NCI-H1436 (cell line): Measurements from ENCODE around the gene CACNB1.
"Not testable (repeated sequence)": the region's sequence is repeated elsewhere in the genome, so short reads cannot be mapped to it uniquely, and the experiment has no call there.

ENCODE experiments used
- DNase-seq: peaks from one replicate; lab custom pipeline; 2025; lab: John Stamatoyannopoulos, UW

CACNB1 gene

GRCh38 chr17:39151150-39151942 lies 46.1 kb downstream of the CACNB1 start, which contains the start of gene PLXDC1:
Gene PLXDC1 (minus strand): TSS chr17:39151637. CDS start chr17:39151437, 200 bp downstream.
- DNase-seq, result no peak

- no peak for DNase-seq
Observed at GRCh38 chr17:39150795-39151149, 46.7 kb downstream of the CACNB1 start.

DNA sequence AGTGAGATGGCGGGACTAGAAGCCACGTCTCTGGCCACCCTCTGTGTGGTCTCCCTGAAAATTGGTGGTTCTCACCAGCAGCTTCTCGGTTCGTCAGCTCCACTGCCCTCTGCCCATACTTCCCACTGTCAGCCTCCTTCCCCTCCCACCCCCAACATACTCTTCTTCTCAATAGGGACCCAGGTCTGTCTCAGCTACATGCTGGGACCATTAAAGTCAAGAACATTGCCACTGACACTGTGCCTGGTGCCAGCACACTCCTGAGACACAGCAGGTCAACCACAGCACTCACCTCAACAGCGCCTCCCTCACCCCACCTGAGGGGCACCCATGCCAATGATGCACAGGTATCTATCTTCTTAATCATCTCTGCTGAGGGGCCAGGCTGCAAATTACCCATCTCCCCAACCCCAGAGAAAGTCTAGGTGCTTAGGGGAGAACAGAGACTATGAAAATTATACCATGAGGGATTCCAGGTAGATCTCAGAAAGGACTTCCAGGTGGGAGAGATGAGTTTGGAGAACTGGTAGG lies 47.3 kb downstream of the CACNB1 start:
- no peak for DNase-seq

GRCh38 chr17:39147221-39148185 lies 50.0 kb downstream of the CACNB1 start:
- no peak for DNase-seq

GRCh38 chr17:39146273-39146672 lies 51.2 kb downstream of the CACNB1 start:
- no peak for DNase-seq

- DNase-seq, result no peak
Observed at GRCh38 chr17:39145143-39145542, 52.3 kb downstream of the CACNB1 start.

GRCh38 chr17:39144416-39144840 lies 53.0 kb downstream of the CACNB1 start:
- no peak for DNase-seq

GRCh38 chr17:39143552-39144093 lies 53.8 kb downstream of the CACNB1 start:
- no peak for DNase-seq

- DNase-seq, result no peak
Observed at GRCh38 chr17:39141915-39142664, 55.4 kb downstream of the CACNB1 start.

- DNase-seq, result no peak
Observed at GRCh38 chr17:39141294-39141693, 56.2 kb downstream of the CACNB1 start.

DNA sequence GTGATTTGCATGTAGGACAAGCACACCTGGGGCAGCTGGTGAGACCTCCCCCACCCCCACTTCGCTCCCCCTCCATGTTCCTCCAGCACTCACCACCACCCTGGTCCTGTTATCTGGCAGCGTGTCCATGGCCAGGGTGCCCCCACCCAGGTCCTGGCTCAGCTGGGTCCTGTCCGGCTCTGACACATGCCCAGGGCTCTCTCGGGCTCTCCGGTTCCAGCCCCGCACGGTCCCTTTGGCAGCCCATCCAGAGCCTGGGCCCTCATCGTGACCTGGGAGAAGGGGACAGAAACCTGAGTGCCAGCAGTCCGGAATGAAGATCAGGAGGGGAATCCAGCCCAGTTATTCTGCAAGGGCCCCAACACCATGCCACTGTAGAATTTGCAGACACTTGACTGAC lies 57.9 kb downstream of the CACNB1 start:
- DNase-seq, result no peak

DNA sequence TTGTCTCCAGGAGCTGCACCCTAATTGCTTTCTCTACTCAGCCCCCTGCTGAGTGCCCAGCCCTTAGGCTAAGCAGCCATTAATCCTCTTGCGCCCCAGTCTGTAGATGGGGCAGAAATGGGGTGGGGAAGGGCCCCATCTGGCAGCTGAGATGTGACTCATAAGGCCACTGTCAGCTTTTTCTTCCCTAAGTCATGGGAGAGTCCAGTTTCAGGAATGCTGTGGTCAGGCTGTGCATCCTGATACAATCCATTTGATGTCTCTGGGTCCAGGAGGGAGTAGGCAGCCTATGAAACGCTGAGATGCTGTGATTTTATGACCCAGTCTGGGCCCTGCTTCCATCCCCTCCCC lies 58.3 kb downstream of the CACNB1 start:
- DNase-seq, result no peak

DNA sequence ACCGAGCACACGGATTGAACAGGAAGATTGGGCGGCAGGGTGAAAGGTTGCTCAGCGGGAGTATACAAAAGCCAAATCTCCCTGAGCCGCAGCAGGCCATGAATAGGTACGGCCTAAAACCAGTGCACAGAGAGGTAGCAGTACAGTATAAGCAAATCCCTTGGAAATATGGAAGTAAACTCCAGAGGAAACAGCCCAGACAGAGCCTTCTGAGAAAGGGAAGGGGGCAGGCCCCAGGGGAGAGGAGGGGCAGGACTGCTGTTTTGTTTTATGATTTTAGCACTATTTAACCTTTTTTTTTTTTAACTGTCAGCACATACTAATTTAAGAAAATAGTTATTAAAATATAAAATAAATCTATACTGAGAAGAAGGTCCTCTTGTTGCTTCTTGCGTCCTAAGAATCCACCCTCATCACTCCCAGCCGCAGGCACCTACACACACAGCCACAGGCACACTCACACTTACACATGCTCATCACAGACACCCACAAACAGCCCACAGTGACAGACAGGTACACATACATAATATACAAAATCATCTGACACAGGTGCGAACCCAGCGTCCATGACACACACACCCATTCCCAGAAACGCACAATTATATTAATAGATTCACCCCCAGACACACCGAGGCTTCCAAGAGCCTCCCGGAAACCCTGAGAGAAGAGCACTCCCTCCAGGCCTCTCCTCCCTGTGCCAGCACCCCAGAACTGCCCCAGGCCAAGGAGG lies 58.9 kb downstream of the CACNB1 start:
- DNase-seq, result no peak

- no peak for DNase-seq
Observed at GRCh38 chr17:39134878-39135277, 62.6 kb downstream of the CACNB1 start.

- no peak for DNase-seq
Observed at GRCh38 chr17:39132192-39132610, 65.3 kb downstream of the CACNB1 start.

GRCh38 chr17:39131616-39132015 lies 65.9 kb downstream of the CACNB1 start:
- no peak for DNase-seq

DNA sequence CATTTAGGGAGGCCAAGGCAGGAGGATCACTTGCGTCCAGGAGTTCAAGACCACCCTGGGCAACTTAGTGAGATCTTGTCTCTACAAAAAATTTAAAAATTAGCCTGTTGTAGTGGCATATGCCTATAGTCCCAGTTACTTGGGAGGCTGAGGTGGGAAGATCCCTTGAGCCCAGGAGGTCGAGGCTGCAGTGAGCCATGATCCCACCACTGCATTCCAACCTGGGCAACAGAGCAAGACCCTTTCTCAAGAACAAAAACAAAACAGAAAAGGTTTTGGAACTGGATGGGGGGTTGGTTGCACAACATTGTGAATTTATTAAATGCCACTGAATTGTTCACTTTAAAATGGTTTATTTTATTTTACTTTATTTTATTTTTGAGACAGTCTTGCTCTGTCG lies 67.3 kb downstream of the CACNB1 start:
- DNase-seq, result no peak

GRCh38 chr17:39129544-39129943 lies 67.9 kb downstream of the CACNB1 start:
- DNase-seq, result not testable (repeated sequence)

DNA sequence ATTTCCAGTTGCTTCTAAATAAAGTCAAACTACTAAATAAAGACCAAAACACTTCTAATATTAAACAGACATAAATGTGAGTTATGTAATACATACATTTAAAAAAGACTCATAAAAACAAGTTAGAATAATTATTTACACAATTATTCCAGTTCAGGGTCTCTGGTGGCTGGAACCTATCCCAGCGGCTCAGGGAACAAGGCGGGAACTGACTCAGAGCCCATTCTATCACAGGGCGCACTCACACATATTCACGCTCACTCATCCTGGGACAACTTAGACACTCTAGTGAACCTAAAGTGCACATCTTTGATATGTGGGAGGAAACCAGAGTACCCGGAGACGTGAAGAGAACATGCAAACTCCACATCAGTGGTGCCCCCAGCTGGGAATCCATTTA lies 71.0 kb downstream of the CACNB1 start:
- no peak for DNase-seq

- DNase-seq, result no peak
Observed at GRCh38 chr17:39125143-39125875, 72.2 kb downstream of the CACNB1 start.
